Transverse colon (tissue), 4 donors: ENCODE data around the gene THSD4.

Experiments
- CTCF ChIP-seq, 5 experiments: fragments of 200-600 bp in 3 of 5; fragments of 450-650 bp in 2 of 5; sonication (generic) in 3 of 5; IDR thresholded peaks; 1 replicate in 2 of 5; 2 replicates in 3 of 5; pipeline ENCODE4 v1.5.1; 2016 to 2017; ENCODE audit warnings: antibody characterized with exemption in 5 of 5, inconsistent platforms in 3 of 5, mild to moderate bottlenecking in 2 of 5, moderate library complexity in 1 of 5
- EP300 ChIP-seq: sonication (generic); formaldehyde crosslinking; IDR thresholded peaks from one replicate; pipeline ENCODE4 v1.6.1; 2017; ENCODE audit warnings: antibody characterized with exemption, low read depth
- POLR2A ChIP-seq: fragments of 450-650 bp; IDR thresholded peaks from one replicate; pipeline ENCODE4 v1.6.1; 2016; ENCODE audit warnings: antibody characterized with exemption, mild to moderate bottlenecking, moderate library complexity
- POLR2AphosphoS5 ChIP-seq, 3 donors: sonication (generic); formaldehyde crosslinking; IDR thresholded peaks; one replicate each; pipeline ENCODE4 v1.6.1; 2016; ENCODE audit warnings: antibody characterized with exemption in 3 of 3

GRCh38 chr15:71302861-71303410 lies 187.7 kb downstream of the THSD4 start:
- TF ChIP-seq EP300 (no peak), CTCF (IDR thresholded peaks at IDR 0.05) (no peak), POLR2A (no peak), POLR2AphosphoS5 (IDR thresholded peaks at IDR 0.05) (no peak)
